ENCODE measurements around the gene NTN3.

Gene NTN3

GRCh38 chr16:2471016-2471652 lies at the start of gene NTN3:
TSS of gene NTN3 (plus strand) at chr16:2471297. CDS start at chr16:2471702, 405 bp downstream.
- peak within 1 kb of the TSS; percentile 31 for H3K4me3 ChIP-seq (ENCODE audit: low read depth, low read length)
- no peak for DNase-seq (ENCODE audit: low read depth)
- TF ChIP-seq, protein P1, sequence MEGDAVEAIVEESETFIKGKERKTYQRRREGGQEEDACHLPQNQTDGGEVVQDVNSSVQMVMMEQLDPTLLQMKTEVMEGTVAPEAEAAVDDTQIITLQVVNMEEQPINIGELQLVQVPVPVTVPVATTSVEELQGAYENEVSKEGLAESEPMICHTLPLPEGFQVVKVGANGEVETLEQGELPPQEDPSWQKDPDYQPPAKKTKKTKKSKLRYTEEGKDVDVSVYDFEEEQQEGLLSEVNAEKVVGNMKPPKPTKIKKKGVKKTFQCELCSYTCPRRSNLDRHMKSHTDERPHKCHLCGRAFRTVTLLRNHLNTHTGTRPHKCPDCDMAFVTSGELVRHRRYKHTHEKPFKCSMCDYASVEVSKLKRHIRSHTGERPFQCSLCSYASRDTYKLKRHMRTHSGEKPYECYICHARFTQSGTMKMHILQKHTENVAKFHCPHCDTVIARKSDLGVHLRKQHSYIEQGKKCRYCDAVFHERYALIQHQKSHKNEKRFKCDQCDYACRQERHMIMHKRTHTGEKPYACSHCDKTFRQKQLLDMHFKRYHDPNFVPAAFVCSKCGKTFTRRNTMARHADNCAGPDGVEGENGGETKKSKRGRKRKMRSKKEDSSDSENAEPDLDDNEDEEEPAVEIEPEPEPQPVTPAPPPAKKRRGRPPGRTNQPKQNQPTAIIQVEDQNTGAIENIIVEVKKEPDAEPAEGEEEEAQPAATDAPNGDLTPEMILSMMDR (conservative IDR thresholded peaks at IDR 0.05; ENCODE audit: low read depth, low read length), result no peak

- TF ChIP-seq, protein P1 (conservative IDR thresholded peaks at IDR 0.05; ENCODE audit: low read depth, low read length), result no peak
- no peak for DNase-seq (ENCODE audit: low read depth)
- no peak overlapping the region for H3K4me3 ChIP-seq (ENCODE audit: low read depth, low read length)
These were observed 48.8 kb upstream of the NTN3 start for GRCh38 chr16:2422123-2422867.

- no peak for DNase-seq (ENCODE audit: low read depth)
- H3K4me3 ChIP-seq (ENCODE audit: low read depth, low read length), result no peak overlapping the region
- TF ChIP-seq, protein P1 (conservative IDR thresholded peaks at IDR 0.05; ENCODE audit: low read depth, low read length), result no peak
These were observed 46.8 kb upstream of the NTN3 start for GRCh38 chr16:2424061-2425007.

GRCh38 chr16:2425008-2425518 lies 46.0 kb upstream of the NTN3 start:
- no peak for DNase-seq (ENCODE audit: low read depth)
- H3K4me3 ChIP-seq (ENCODE audit: low read depth, low read length), result no peak overlapping the region
- TF ChIP-seq, protein P1 (conservative IDR thresholded peaks at IDR 0.05; ENCODE audit: low read depth, low read length), result no peak

DNA sequence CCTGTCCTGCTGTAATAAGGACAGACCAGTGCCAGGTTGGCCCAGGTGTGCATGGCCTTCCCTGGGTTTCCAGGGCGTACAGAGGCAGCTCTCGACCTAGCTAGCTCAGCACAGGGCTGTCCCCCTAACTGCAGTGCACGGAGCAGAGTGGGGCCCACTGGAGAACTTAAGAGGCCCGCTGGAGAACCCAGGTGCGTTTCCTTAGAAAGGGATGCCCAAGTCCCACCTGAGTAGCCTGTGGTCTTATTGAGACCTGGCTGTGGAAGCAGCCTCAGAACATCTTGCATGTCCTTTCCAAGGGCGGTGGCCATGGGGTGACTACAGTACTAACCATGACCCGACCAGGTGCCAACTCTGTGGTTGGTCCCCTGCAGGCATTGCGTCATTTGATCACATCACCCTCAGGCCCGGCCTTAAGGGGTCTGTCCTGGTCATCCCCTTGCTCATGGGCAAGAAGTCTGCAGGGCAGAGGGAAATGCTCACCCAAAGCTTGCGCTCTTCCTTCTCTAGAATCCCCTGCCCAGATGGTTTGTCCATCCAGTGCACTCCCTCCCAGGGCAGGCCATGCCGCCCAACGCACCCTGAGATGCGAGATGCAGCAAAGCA lies 45.2 kb upstream of the NTN3 start:
- H3K4me3 ChIP-seq (ENCODE audit: low read depth, low read length), result no peak overlapping the region

DNA sequence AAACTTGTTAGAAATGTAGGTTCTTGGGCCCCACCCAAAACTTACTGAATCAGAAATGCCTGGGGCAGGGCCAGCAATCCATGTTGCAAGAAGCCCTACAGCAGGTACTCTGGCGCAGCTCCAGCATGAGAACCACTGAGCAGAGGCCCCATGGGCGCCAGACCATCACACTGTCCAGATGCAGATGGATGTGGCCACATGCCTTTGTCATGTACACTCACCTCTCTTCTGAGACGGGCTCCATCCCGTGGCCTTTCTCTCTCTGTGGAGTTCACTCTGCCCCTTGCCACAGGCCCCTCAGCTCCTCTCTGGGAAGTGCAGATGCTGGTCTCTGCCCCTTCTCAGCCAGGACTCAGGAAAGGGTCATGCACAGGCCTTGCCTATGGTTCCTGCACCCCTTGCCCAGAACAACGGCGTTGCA lies 44.1 kb upstream of the NTN3 start:
- H3K4me3 ChIP-seq (ENCODE audit: low read depth, low read length), result no peak overlapping the region
- TF ChIP-seq, protein P1 (conservative IDR thresholded peaks at IDR 0.05; ENCODE audit: low read depth, low read length), result no peak
- DNase-seq (ENCODE audit: low read depth), result no peak

More for the DNA sequence above, 45.2 kb upstream of the NTN3 start:
- TF ChIP-seq, protein P1 (conservative IDR thresholded peaks at IDR 0.05; ENCODE audit: low read depth, low read length), result no peak
- no peak for DNase-seq (ENCODE audit: low read depth)

Data from choroid plexus epithelial cell (primary cell).